Measurements from ENCODE around the gene EIF4A3.

- TF ChIP-seq, protein P1, sequence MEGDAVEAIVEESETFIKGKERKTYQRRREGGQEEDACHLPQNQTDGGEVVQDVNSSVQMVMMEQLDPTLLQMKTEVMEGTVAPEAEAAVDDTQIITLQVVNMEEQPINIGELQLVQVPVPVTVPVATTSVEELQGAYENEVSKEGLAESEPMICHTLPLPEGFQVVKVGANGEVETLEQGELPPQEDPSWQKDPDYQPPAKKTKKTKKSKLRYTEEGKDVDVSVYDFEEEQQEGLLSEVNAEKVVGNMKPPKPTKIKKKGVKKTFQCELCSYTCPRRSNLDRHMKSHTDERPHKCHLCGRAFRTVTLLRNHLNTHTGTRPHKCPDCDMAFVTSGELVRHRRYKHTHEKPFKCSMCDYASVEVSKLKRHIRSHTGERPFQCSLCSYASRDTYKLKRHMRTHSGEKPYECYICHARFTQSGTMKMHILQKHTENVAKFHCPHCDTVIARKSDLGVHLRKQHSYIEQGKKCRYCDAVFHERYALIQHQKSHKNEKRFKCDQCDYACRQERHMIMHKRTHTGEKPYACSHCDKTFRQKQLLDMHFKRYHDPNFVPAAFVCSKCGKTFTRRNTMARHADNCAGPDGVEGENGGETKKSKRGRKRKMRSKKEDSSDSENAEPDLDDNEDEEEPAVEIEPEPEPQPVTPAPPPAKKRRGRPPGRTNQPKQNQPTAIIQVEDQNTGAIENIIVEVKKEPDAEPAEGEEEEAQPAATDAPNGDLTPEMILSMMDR (IDR thresholded peaks at IDR 0.05; ENCODE audit: low read length), result no peak
- TF ChIP-seq EZH2 (IDR thresholded peaks at IDR 0.05; ENCODE audit: borderline replicate concordance, low read length), result no peak
Observed at GRCh38 chr17:80095038-80095843, 51.7 kb downstream of the EIF4A3 start.

All from OCI-LY1 (cell line).